Neuron (in vitro differentiated cells): Measurements from ENCODE around the gene NRXN2.

ENCODE experiments used
- H2AFZ ChIP-seq: one replicate; pipeline ENCODE4 v1.6.1; 2013; ENCODE audit warnings: low read depth, mild to moderate bottlenecking, inconsistent platforms, low read length, moderate library complexity
- H3K27me3 ChIP-seq: one replicate; pipeline ENCODE4 v1.6.1; 2013; ENCODE audit warnings: low read length; ENCODE audit not compliant: insufficient read depth
- H3K36me3 ChIP-seq: one replicate; pipeline ENCODE4 v1.6.1; 2013; ENCODE audit warnings: low read length; ENCODE audit not compliant: insufficient read depth
- H3K4me1 ChIP-seq: one replicate; pipeline ENCODE4 v1.6.1; 2013; ENCODE audit warnings: low read length; ENCODE audit not compliant: insufficient read depth
- H3K4me3 ChIP-seq: 2 replicates; pipeline ENCODE4 v1.5.1; 2013; ENCODE audit warnings: mild to moderate bottlenecking, low read length, moderate library complexity
- H3K9me3 ChIP-seq: one replicate; pipeline ENCODE4 v1.6.1; 2013; ENCODE audit warnings: low read length

NRXN2 gene

GRCh38 chr11:64723117-64723906 is at the start of gene NRXN2:
Gene NRXN2, minus strand, starts transcription at chr11:64723197. Its CDS starts 9,498 bp downstream, at chr11:64713699.
- no peaks in the 10 kb centered on the region for H3K9me3 ChIP-seq
- H2AFZ ChIP-seq, result peak within 1 kb of the TSS; percentile 74
- peak within 1 kb of the TSS; percentile 52 for H3K4me3 ChIP-seq
- peaks cover 4% of the 10 kb centered on the region for H3K27me3 ChIP-seq
- H3K36me3 ChIP-seq, result no peaks in the 10 kb centered on the region
- H3K4me1 ChIP-seq, result peaks cover 43% of the 10 kb centered on the region

- no peak overlapping the region for H2AFZ ChIP-seq
- peaks cover 23% of the 10 kb centered on the region for H3K4me1 ChIP-seq
- no peak overlapping the region for H3K4me3 ChIP-seq
- H3K9me3 ChIP-seq, result no peaks in the 10 kb centered on the region
- H3K36me3 ChIP-seq, result peaks cover 98% of the 10 kb centered on the region
- H3K27me3 ChIP-seq, result no peaks in the 10 kb centered on the region
These were observed 49.5 kb upstream of the NRXN2 start for GRCh38 chr11:64772303-64773018.

- Histone ChIP-seq H3K36me3 (peaks cover 99% of the 10 kb centered on the region), H3K27me3 (no peaks in the 10 kb centered on the region), H3K9me3 (no peaks in the 10 kb centered on the region), H3K4me1 (peaks cover 18% of the 10 kb centered on the region), H3K4me3 (no peak overlapping the region), H2AFZ (no peak overlapping the region)
These were observed 48.9 kb upstream of the NRXN2 start for GRCh38 chr11:64771861-64772260.

GRCh38 chr11:64770120-64770519 is 47.1 kb upstream of the NRXN2 start:
- Histone ChIP-seq H3K4me3 (no peak overlapping the region), H3K4me1 (peaks cover 7% of the 10 kb centered on the region), H3K27me3 (no peaks in the 10 kb centered on the region), H3K9me3 (no peaks in the 10 kb centered on the region), H2AFZ (no peak overlapping the region), H3K36me3 (peaks cover 92% of the 10 kb centered on the region)

GRCh38 chr11:64769283-64769682 is 46.3 kb upstream of the NRXN2 start:
- Histone ChIP-seq H3K27me3 (no peaks in the 10 kb centered on the region), H3K9me3 (no peaks in the 10 kb centered on the region), H3K4me3 (no peak overlapping the region), H3K4me1 (peaks cover 15% of the 10 kb centered on the region), H2AFZ (no peak overlapping the region), H3K36me3 (peaks cover 94% of the 10 kb centered on the region)

GRCh38 chr11:64768300-64768694 is 45.3 kb upstream of the NRXN2 start:
- H3K27me3 ChIP-seq, result no peaks in the 10 kb centered on the region
- no peak overlapping the region for H3K4me3 ChIP-seq
- no peak overlapping the region for H2AFZ ChIP-seq
- peaks cover 93% of the 10 kb centered on the region for H3K36me3 ChIP-seq
- H3K4me1 ChIP-seq, result peaks cover 23% of the 10 kb centered on the region
- no peaks in the 10 kb centered on the region for H3K9me3 ChIP-seq

GRCh38 chr11:64767344-64768299 is 44.6 kb upstream of the NRXN2 start:
- Histone ChIP-seq H3K4me1 (peaks cover 29% of the 10 kb centered on the region), H3K27me3 (no peaks in the 10 kb centered on the region), H3K36me3 (peaks cover 91% of the 10 kb centered on the region)

GRCh38 chr11:64766881-64767280 is 43.9 kb upstream of the NRXN2 start:
- Histone ChIP-seq H3K4me3 (no peak overlapping the region), H3K36me3 (peaks cover 83% of the 10 kb centered on the region), H3K4me1 (peaks cover 32% of the 10 kb centered on the region), H3K9me3 (no peaks in the 10 kb centered on the region), H3K27me3 (no peaks in the 10 kb centered on the region), H2AFZ (no peak overlapping the region)

More at GRCh38 chr11:64767344-64768299, 44.6 kb upstream of the NRXN2 start:
- Histone ChIP-seq H3K4me3 (no peak overlapping the region), H2AFZ (no peak overlapping the region), H3K9me3 (no peaks in the 10 kb centered on the region)

- Histone ChIP-seq H3K9me3 (no peaks in the 10 kb centered on the region), H2AFZ (no peak overlapping the region), H3K4me3 (no peak overlapping the region), H3K36me3 (peaks cover 75% of the 10 kb centered on the region), H3K4me1 (peaks cover 32% of the 10 kb centered on the region), H3K27me3 (no peaks in the 10 kb centered on the region)
These were observed 43.1 kb upstream of the NRXN2 start for GRCh38 chr11:64765851-64766665.

GRCh38 chr11:64765291-64765850 is 42.4 kb upstream of the NRXN2 start:
- Histone ChIP-seq H3K4me1 (peaks cover 39% of the 10 kb centered on the region), H3K9me3 (no peaks in the 10 kb centered on the region), H3K4me3 (no peak overlapping the region), H3K36me3 (peaks cover 68% of the 10 kb centered on the region), H2AFZ (no peak overlapping the region), H3K27me3 (no peaks in the 10 kb centered on the region)

- H3K4me3 ChIP-seq, result no peak overlapping the region
- peaks cover 45% of the 10 kb centered on the region for H3K4me1 ChIP-seq
- H3K36me3 ChIP-seq, result peaks cover 62% of the 10 kb centered on the region
- H3K27me3 ChIP-seq, result no peaks in the 10 kb centered on the region
- no peaks in the 10 kb centered on the region for H3K9me3 ChIP-seq
- H2AFZ ChIP-seq, result no peak overlapping the region
These were observed 41.8 kb upstream of the NRXN2 start for GRCh38 chr11:64764753-64765152.
